ENCODE results near the gene TPBG.

GRCh38 chr6:82370788-82371187, 7.2 kb downstream of the TPBG start:
- TF ChIP-seq CTCF (conservative IDR thresholded peaks at IDR 0.05; ENCODE audit: low read depth, low read length) = no peak
- no peak for TF ChIP-seq EZH2 (IDR thresholded peaks at IDR 0.05; ENCODE audit: low read length, unreplicated experiment)
